GM19324 (cell line): ENCODE results near the gene WDR45B.

Experiments used
- ATAC-seq: cut with Tn5 transposase; IDR thresholded peaks from one replicate; pipeline ENCODE4 v1.9.1; 2021; ENCODE audit warnings: mild to moderate bottlenecking, moderate library complexity; ENCODE audit not compliant: unreplicated experiment, low FRiP score

The WDR45B gene

GRCh38 chr17:82678265-82678891 is 30.1 kb upstream of the WDR45B start:
- ATAC-seq = no peak

- no peak for ATAC-seq
Measured at GRCh38 chr17:82677353-82677925, 29.2 kb upstream of the WDR45B start.

GRCh38 chr17:82675476-82676245 is 27.4 kb upstream of the WDR45B start:
- ATAC-seq = no peak

- no peak for ATAC-seq
Measured at GRCh38 chr17:82674656-82675475, 26.6 kb upstream of the WDR45B start.

GRCh38 chr17:82670661-82671450 is 22.6 kb upstream of the WDR45B start:
- no peak for ATAC-seq

GRCh38 chr17:82668631-82669099 is 20.4 kb upstream of the WDR45B start:
- no peak for ATAC-seq

- ATAC-seq = no peak
Measured at GRCh38 chr17:82668024-82668630, 19.9 kb upstream of the WDR45B start.

- ATAC-seq = no peak
Measured at GRCh38 chr17:82667668-82668000, 19.4 kb upstream of the WDR45B start.

- no peak for ATAC-seq
Measured at GRCh38 chr17:82666931-82667667, 18.9 kb upstream of the WDR45B start.

- no peak for ATAC-seq
Measured at GRCh38 chr17:82665891-82666290, 17.6 kb upstream of the WDR45B start.

GRCh38 chr17:82665217-82665616 is 17.0 kb upstream of the WDR45B start:
- no peak for ATAC-seq

GRCh38 chr17:82664701-82665182 is 16.5 kb upstream of the WDR45B start:
- no peak for ATAC-seq

GRCh38 chr17:82664276-82664575 is 16.0 kb upstream of the WDR45B start:
- no peak for ATAC-seq

- no peak for ATAC-seq
Measured at GRCh38 chr17:82663381-82664275, 15.4 kb upstream of the WDR45B start.

GRCh38 chr17:82662711-82663261 is 14.5 kb upstream of the WDR45B start:
- ATAC-seq = no peak

GRCh38 chr17:82661717-82662683 is 13.8 kb upstream of the WDR45B start:
- no peak for ATAC-seq

- no peak for ATAC-seq
Measured at GRCh38 chr17:82659886-82660285, 11.6 kb upstream of the WDR45B start.
